ENCODE results near the gene CCDC102A.

The CCDC102A gene

DNA sequence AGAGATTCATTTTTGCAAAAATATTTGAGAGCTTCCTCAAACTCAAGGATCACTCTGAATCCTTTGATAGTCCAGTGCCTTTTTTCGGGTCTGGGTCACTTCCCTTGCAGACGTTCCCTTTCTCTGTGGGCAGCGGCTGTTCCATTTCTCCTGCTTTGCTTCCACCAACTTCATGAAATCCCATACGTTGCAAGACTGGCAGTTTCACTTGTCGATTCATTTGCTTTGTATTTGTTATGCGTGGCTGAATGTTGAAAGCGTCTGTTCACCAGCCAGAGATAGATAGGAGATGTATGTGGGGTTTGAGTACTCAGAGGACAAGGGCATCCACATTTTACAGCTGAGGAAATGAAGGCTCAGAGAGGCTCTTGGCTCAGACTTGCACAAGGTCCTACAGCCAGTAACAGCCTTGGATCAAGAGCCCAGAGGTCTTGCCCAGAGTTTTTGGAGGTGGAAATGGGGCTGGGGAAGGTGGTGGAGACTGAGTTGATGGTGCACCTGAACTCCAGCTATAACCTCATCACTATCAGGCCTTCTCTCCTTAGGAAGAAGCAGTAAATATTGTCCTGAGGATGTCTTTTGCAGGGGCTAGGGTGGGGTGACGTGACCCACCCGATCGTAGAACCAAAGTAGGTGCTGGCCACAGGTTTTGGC, 1.3 kb upstream of the CCDC102A start:
- no peak for DNase-seq (ENCODE audit: low read depth in 2 of 2)

DNA sequence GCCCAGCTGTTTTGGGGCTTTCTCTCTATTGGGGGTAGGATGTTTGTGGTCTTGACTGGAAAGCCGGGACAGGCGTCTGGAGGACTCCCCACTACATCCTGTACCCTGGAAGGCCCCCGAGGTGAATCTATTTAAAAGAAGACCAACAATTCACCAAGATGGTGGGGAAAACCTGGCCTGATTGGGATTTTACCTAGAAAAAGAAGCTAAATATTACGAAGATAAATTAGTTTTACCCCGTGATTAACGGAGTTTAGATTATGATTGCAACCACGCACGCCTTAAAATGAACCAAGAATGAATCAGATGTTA, 779 bp upstream of the CCDC102A start:
- no peak for DNase-seq (ENCODE audit: low read depth in 2 of 2)

- peak; percentile 82 to 95 for DNase-seq (ENCODE audit: low read depth in 2 of 2)
Measured at GRCh38 chr16:57535680-57536305, 578 bp downstream of the CCDC102A start.

GRCh38 chr16:57534881-57535658, 1.3 kb downstream of the CCDC102A start:
- DNase-seq (ENCODE audit: low read depth in 2 of 2), result no peak

DNA sequence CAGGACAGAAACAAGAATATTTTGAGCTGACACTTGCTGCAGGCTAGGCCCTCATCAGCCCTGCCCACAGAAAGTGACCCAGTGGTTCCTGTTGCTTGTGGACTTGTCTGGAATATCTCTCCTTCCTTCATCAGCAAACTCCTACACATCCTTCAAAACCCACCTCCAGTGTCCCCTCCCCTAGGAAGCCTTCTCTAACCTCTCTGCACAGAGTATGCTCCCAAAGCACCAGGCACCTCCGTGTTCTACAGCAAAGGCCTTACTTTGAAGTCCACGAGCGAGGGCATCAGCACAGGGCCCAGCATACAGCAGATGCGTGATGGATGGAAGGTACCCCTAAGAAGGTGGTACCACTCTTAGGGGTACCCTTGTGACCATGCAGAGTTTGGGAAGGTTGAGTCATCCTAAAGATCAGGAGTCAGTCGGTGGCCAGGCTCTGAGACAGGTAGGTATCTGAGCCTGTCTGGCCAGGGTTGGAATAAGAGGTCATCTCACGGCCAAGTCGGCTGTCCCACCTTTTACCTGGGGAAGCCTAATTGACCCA, 2.0 kb downstream of the CCDC102A start:
- DNase-seq (ENCODE audit: low read depth in 2 of 2), result no peak

DNA sequence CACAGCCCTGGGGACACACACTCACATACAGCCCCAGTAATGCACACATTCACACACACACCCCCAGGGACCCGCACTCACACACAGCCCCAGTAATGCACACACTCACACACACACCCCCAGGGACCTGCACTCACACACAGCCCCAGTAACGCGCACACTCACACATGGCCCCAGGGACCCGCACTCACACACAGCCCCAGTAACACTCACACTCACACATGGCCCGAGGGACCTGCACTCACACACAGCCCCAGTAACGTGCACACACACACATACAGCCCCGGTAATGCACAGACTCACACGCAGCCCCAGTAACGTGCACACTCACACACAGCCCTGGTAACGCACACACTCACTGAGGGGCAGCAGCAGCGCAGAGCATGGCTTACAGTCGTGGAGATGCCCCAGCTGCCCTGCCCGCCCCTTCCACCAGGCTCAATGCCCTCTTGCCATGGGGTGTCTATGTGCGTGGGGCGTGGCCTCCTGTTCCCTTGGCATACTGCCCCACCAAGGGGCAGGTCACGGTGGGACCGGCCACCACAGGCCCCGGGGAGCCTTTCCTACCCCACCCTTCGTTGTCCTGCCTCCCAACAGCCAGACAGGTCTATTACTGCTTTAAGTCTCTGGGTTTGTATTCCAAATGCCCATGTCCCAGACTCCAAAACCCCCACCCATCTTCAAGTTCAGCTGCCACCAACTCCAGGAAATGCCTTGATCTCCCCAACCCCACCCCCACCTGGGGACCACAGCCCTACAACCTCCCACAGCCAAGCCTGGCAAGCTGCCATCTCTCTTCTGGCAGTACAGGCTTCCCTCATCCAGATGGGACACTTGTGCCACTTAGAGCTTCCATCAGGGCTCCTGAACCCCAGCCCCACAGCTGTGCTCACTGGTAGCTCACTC, 2.7 kb downstream of the CCDC102A start:
- peak in 1 of 2 donors; percentile 15 for DNase-seq (ENCODE audit: low read depth in 2 of 2)

GRCh38 chr16:57532266-57532625, 4.1 kb downstream of the CCDC102A start:
- no peak for DNase-seq (ENCODE audit: low read depth in 2 of 2)

GRCh38 chr16:57531635-57532265, 4.6 kb downstream of the CCDC102A start:
- DNase-seq (ENCODE audit: low read depth in 2 of 2), result no peak

- DNase-seq (ENCODE audit: low read depth in 2 of 2), result no peak
Measured at GRCh38 chr16:57531253-57531575, 5.2 kb downstream of the CCDC102A start.

- DNase-seq (ENCODE audit: low read depth in 2 of 2), result no peak
Measured at GRCh38 chr16:57530522-57531252, 5.7 kb downstream of the CCDC102A start.

DNA sequence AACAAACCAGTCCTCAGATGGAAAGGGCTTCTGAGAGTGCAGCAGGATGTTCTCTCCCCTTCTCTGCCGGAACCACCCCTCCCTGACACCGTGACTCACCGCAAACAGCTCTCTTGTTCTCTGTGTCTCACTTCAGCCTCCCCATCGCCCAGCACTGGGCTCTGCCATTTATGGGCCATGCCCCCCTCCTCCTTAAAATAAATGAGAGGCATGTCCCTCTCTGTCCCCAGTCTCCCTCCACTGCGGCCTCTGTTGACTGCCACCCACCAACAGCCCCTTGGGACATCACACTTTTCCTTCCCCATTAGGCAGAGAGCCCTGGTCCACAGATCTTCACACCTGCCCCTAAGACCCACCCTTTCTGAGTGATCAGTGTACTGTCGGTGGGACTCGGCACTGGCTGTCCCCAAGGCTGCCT, 6.3 kb downstream of the CCDC102A start:
- peak; percentile 71 for DNase-seq (ENCODE audit: low read depth in 2 of 2)

DNA sequence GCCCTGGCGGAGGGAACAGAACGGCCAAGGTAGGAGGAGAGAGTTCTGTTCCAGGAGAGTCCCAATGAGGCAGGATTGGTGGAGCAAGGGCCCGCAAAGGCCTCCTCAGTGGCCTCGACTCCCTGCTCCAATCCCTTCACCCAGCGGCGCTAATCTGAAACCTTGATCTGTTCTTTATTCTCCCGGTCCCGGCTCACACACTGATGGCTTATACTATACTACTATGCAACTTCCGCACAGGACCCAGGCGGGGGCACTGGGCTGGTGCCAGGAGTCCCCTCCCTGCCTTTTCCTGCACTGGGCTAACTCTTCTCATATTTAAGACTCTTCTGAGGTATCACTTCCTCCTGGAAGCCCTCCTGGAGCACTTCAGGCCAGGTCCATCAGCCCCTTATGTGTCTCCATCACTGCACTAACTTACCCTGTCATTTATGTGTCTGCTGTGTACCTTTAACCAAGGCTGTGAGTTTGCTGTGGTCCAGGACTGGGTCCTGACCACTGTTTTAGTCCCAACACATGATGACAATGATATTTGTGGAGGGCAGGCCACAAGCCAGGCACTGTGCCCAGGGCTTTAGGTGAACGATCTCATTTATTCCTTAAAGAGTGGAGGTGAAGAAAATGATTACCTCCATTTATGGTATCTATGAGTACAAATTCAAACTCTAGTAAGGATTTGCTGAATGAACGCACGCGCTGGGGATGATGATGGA, 6.8 kb downstream of the CCDC102A start:
- no peak for DNase-seq (ENCODE audit: low read depth in 2 of 2)

DNA sequence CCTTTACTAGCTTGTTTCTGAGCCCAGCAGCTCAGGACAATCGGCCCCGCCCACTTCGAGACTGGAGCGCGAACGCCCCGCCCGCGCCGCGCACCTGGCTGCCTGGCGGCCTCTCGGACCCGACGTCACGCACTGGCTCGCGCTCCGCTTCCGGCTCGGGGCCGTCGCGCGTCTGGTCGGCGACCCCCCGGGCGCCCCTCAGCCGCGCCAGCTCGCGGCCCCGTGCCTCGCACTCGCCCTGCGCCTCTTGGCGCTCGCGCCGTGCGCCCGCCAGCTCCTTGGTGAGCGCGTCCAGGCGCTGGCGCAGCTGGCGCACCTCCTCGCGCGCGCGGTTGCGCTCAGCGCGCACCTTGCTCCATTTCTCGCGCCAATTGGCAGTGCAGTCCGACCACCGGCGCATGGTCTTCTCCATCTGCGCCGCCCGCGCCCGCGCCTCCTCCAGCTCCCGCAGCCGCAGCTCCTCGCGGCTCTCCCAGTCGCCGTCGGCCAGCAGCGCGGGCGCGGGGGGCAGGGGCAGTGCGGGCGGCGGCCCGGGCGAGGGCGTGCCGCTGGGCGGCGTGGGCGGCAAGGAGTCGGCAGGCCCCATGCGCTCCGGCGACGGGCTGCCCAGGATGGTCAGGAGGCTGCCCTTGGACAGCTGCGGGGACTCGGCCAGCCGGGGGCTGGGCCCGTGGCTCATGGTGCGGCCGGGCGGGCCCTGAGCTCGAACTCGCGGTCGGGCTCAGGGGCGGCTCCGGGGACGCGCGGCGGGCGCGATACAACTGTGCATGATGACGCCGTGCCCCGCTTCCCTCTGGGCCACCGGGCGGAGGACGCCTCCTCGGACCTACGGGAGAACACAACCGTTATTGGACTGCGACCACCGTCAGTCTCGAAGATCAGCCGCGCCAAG, 7.6 kb downstream of the CCDC102A start:
- no peak for DNase-seq (ENCODE audit: low read depth in 2 of 2)

DNA sequence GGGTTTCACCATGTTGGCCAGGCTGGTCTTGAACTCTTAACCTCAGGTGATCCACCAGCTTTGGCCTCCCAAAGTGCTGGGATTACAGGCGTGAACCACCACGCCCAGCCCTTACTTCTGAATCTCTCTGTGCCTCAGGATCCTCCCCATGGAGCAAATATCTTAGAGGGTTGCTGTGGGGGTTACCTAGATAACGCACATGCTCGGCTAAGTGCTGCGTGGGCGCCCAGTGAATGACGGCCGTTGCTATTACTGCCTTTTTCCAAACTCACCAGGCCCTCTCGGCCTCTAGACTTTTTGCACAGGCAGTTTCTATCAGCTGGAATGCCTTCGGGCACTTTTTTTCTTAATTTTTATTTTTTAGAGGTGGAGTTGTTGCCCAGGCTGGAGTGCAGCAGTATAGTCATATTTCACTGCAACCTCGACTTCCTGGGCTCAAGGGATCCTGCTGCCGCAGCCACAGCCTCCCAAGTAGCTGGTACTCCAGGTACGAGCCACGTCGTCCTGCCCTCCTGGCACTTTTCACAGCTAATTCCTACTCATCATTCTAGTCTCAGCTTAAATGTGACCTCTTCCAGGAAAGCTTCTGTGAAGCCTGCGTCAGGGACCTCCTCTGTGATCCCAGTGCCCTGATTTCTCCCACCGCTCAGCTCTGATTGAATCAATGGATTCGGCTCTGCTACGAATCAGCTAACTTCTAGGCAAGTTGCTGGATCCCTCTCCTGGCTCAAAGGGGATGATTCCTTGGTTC, 8.6 kb downstream of the CCDC102A start:
- DNase-seq (ENCODE audit: low read depth in 2 of 2), result no peak

DNA sequence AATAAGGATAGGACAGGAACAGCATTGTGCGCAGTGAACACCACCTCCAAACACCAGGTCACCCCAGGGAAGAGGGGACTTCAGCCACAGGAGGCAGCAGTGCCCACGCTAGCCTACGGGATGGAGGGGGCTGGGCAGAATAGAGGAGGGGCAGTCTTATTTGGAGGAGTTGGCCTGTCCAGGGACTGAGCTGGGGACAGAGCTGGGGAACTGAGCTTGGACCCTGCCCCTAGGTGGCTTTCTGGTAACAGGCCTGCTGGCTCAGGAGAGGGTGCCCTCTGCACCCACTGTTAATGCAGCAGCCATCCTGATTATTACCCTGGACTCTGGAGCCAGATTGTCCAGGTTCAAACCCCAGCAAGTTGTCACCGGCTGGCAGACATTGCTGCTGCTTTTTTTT, 9.3 kb downstream of the CCDC102A start:
- no peak for DNase-seq (ENCODE audit: low read depth in 2 of 2)

GRCh38 chr16:57526498-57526897, 9.9 kb downstream of the CCDC102A start:
- DNase-seq (ENCODE audit: low read depth in 2 of 2), result no peak

DNA sequence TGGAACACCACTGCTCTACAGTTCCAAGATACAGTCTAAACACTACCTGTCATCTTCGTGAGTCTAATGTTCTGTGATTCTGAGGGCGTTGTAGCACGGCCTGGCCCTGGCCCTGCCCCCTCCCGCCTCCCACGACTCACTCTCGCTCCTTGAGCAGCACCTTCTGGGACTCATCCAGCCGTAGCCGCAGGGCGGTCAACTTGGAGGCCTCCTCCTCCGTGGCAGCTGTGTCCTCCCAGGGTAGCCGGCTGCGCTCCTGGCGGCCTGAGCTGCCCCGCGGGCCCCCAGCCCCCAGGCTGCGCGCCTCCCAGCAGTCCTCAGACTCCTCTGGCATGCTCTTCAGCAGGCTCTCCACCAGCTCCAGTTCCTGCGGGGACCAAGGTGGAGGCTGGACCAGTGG, 10.6 kb downstream of the CCDC102A start:
- no peak for DNase-seq (ENCODE audit: low read depth in 2 of 2)

DNA sequence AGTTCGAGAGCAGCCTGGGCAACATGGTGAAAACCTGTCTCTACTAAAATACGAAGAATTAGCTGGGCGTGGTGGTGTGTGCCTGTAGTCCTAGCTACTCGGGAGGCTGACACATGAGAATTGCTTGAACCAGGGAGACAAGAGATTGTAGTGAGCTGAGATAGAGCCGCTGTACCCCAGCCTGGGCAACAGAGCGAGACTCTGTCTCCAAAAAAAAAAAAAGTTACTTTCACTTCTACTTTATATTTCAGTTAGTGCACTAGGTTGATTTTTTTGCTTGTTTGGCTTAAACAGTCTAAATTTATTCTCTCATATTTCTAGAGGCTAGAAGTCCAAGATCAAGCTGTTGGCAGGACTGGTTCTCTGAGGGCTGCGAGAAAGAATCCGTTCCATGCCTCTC, 13.4 kb downstream of the CCDC102A start:
- no peak for DNase-seq (ENCODE audit: low read depth in 2 of 2)
